HG03469 (cell line): ENCODE measurements around the gene NEDD9.

Experiments used
- ATAC-seq: cut with Tn5 transposase; IDR thresholded peaks from one replicate; pipeline ENCODE4 v1.9.1; 2021; ENCODE audit warnings: mild to moderate bottlenecking, moderate library complexity, moderate number of reproducible peaks; ENCODE audit not compliant: unreplicated experiment

NEDD9 gene

DNA sequence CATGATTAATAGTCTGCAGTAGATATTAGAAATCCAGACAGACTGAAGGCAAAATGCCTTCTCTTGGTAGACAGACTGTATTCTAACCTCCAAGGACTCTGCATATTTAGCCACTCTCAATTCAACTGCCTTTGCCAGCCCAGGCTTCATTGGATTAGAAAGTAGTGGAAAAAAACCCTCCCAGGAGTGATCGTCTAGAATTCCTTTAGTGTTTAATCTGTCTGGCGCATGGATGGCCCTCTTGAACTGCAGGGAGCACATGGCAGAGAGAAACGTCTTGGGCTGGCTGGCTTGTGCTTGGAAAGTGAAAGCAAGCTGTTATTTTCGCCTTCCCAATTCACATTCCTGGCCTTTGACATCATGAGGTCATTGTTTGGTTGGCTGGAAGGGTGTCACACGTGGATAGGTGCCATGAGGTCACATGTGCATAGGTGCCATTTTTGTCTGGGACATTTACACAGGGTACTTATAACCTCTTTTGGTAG lies 30.9 kb upstream of the NEDD9 start:
- no peak for ATAC-seq

DNA sequence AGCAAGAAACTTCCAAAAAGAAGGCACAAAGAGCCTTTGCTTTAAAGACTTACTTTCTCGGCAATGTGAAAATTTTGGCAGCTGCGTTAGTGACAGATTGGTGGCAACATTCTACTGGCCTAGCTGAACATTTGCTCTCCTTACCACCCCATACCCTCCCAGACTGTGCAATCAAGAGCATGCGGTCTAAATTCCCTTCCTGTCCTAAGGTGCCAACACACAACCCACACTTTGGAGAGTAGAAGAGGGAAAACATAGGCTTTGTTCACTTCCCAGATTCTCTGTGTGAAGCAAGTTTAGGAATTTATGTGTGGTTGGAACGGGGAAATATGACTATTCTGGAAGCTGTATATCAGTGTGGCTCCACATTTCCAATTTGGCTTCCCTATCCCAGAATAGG lies 29.8 kb upstream of the NEDD9 start:
- ATAC-seq: no peak

DNA sequence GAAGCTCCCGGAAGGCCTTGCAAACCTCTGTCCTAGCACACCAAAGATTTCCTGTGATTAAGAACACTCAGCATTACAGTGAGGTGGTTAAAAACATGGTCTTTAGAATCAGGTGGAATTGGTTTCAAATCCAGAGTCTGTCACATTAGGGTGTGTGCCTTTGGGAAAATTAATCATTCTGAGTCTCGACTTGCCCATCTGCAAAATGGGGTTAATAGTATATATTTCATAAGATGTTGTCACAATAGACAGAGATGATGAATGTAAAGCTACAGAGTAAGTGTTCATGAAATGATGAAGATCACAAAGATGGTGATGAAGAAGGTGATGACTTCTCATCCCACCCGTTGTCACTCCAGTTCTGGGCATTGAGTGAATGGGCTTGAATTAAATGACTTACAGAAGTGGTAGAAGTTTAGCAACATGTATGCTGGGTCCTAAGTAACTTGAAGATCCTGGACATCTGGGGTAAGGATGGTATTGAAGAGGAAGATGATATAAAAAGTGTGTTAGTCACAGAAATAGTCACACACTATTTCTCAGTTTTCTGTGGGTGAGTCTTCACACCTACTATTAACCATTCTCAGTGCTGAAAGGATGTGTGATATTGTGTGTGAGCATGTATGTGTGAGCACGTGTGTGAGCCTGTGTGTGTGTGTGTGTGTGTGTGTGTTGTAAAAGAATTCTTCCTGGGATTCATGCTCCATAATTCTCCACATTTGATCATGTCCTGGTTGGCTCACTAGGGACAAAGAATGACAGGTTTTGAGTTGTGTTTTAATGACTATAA lies 28.0 kb upstream of the NEDD9 start:
- ATAC-seq: no peak

DNA sequence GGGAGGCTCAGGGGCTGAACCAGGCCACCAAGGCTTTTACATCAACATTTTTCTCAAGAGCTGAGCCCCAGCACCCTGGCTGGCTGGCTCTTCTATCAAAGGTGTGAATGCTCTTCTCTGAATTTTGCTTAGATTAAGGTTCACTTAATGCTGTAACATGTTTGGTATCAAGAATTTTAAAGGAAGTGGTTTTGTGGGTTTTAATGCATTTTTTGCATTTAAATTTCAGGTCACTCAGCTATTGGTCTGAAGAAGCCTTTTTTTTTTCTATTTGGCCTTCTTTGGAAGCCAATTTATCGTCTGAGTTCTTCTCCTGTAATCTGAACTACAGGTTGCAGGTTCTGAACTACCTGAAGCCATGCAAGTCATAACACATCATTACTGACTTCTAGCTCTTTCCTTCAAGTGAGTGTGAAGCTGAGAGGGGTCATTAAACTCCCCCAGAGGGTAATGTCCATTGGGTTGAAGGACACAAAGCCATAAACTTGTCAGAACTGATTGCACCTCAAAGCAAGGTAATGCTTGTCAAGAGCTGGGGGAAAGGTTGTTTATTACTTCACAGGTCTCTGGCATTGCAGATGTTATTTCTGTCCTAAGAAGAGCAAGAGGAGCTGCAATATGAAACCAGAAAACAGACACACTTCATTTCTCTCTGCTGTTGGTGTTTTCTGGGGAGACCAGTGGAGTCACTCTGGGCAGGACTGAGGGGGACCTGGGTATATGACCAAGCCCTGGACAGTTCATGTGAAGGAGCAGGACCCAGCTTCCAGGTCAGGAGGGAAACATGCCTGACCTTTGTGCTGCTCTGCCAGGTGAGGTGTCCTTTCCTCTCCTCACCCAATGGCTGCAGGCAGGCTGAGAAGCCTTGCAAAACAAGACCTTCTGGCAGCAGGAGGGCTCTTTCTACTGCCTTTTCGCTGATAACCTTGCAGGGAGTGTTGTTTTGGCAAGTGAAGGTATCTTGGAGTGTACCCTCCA lies 26.1 kb upstream of the NEDD9 start:
- no peak for ATAC-seq

DNA sequence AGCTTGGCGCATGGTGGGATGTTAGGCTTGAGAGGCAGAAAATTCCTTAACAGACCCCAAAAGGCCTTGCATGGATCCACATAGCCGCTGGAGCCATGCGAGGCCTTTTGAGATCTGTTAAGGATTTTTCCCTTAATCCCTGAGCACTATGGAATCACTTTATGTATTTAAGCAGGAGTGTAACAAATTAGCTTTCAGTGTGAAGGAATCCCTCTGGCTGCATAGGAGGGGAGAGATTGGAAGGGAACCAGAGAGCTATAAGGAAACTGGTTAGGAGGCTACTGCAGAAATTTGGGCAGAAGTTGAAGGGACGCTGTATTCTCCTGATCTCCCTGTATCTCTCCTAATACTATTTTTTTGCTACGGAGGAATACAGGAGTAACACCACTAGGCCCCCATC lies 23.1 kb upstream of the NEDD9 start:
- no peak for ATAC-seq

DNA sequence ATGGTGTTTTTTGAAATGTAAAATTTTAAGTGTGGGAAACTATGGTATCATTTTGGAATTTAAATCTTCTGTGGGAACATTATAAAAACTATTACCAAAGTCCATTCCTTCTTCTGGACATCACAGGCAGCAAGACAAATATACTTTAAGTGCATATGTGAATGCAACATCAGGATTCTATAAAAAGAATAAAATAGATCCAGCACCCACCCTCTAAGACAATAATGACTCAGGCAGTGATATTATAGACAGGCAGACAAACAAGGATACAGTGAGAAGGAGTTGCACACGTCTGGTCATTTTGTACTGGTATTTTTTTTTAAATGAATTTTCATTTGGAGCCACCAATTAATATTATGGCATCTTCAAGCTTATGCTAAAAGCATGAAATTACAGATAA lies 21.1 kb upstream of the NEDD9 start:
- no peak for ATAC-seq

DNA sequence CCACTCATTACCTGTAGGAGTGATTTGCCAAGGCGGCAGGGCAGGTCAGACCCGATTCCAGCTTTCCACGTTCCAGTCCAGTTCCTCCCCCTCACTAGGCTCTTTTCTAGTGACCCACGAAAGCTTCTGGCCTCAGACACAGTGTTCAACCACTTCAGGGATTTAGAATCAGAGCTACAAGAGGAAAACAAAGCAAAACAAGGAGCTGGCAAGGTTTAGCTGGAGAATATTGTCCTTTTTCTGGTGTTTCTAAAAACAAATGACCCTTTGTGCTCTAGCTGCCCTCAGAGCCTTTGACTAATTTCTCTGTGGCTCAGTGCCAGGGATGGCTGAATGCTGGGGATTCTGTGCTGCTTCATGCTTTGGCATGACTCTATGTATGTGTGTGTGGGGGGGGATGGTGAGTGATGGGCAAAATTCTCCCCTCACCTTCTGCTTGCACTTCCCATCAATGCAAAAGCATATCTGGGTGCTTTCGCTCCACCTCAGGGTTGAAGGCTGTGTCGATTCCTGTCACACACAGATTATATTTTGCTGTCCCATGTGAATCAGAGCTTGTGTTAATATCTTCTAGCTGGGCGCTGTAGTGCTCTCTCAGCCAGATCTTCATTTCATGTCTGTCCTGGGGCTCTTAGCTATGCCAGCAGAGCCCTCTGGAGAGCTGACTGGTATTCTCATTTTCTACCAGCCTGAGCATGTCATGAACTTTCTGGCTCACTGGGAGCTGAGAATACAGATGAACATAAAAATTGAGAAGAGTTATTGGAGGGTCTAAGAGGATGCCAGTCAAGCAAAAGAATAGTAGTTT lies 19.3 kb upstream of the NEDD9 start:
- ATAC-seq: no peak

DNA sequence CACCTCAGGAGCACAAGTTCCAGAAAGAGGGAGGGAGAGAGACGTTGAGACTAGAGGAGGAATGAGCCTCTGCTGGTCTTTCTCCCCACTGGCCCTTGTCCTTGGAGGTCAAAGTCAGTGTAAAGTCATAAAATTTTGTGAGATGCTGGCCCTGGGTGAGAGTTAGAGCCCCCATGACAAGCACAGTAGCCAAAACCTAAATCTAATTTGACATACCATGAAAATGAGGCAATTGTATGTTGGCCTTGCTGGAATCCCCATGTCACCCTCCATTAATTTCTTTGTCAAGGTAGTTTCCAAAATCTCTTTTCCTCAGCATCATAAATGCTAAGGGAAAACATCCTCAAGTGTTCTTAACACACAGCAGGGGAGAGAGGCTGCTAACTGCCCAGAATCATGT lies 17.6 kb upstream of the NEDD9 start:
- no peak for ATAC-seq

DNA sequence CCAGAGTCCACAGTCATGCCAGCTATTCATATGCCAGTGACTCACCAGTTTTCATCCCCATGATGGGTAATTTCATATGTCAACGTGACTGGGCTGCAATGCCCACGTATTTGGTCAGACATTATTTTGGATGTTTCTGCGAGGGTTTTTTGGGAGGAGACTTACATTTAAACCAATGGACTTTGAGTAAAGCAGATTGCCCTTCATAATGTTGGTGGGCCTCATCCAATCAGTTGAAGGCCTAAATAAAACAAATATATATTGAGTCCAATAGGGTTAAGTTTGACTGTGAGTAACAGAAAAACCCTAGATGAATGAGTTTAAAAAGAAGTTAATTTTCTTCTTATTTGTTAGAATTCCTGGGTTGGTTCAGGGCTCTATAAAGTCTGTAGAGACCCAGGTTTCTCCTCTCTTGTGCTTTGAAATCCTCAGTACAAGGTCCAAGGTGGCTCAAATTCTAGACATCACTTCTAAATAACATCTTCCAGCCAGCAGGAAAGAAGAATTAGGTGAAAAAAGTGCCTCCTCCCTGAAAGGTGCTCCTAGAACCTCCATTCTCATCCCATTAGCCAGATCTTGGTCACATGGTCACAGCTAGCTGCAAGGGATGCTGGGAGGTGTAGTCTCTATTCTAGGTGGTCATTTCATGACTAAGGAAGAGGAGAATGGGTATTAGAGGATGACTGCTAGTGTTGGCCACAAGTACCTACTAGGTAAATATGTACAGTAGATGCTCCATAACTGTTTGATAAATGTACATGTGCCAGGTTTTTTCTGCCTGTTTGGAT lies 16.7 kb upstream of the NEDD9 start:
- no peak for ATAC-seq

DNA sequence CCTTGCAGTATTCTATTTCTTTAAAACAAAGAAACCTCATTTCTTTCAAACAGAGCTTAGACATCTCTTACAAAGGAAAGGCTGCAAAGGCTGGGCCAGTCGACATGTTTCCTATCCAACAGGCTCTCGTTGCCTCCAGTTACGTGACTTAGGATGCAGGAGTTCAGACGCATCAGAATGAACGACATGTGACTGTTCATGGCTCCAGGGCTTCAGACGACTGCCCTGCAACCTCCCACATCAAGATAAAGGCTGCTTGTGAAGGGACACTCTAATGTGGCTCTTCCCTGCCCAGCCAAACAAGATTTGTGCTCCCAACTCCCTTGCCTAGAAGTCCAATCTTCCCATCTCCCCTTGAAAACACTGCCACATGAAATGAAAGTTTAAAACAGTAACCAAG lies 14.3 kb upstream of the NEDD9 start:
- no peak for ATAC-seq

DNA sequence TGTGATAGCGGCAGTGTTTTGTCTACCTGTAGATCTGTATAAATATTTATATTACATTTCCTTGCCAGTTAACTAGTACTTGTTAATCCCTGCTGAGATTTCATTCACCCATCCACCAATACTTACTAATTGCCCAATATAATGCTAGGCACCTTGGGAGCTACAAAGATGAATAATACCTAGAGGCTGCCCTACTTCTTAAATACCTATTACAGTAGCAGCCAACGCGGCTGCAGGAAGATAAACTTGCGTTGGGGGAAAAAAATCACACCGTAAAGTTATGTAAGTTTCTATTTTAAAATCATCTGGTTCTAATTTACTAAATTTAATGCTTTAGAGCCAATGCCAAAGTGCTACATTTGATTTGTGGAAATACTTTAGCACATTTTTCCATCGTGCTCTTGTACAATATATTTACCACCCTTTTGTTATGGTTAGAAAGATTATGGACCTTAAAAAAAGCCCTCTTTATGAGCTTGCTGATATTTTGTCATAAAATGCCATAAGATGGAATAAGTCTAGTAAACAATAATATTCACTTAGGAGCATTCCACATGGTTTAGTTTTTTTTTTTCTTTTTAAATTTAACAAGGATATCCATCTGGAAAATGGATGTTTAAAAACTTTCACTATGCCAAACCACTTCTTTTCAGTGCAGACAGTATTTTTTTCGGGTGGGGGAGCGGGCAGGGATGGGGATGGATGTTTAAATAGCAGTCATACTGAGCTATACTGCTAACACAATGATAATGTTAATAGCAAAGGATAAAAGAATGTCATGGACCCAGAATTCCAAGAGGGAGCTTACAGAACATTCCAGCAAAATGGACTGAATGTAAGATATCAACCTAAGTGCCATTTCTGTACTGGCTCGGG lies 13.2 kb upstream of the NEDD9 start:
- no peak for ATAC-seq

DNA sequence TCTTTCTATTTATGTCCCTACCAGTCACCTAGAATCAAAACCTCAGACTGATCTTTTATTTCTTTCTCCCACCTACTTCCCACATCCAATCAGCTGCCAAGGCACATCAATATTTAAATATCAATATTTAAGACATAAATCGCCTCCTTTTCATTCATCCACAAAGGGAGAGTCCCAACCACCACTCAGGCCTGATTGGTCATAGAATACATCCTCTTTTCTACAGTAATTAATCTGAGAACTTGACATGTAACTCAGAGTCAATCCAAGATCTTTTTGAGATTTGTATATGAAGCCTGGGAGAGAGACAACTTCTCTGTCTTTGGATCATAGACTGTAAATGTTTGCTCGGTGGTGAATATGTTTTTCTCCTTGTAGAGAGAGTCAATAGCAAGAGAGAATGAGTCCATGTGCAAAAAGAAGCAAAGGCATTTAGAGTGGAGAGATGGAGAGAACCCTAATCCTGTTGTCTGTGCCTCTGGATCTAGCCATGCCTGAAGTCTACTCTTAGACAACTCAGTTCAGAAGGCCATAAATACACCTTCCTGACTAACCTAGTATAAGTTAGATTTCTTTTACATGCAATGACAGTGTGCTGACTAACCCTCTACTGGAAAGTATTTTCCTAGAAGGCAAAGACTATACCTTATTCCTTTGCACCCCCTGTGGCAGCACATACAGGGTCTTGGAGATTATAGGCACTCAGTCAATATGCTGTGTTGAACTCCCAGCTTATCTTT lies 12.1 kb upstream of the NEDD9 start:
- ATAC-seq: no peak

DNA sequence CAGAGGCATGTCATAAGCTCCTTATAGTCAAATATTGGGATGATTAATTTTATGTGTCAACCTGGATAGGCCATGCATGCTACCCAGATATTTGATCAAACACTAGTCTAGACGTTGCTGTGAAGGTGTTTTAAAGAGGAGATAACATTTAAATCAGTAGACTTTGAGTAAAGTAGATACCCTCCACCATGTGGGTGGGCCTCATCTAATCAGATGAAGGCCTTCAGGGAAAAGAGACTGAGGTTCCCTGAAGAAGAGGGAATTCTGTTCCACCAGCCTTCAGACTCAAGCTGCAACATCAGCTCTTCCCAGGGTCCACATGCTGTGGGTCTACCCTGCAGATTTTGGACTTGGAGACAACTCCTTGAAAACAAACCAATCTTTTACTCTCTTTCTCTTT lies 11.4 kb upstream of the NEDD9 start:
- no peak for ATAC-seq

DNA sequence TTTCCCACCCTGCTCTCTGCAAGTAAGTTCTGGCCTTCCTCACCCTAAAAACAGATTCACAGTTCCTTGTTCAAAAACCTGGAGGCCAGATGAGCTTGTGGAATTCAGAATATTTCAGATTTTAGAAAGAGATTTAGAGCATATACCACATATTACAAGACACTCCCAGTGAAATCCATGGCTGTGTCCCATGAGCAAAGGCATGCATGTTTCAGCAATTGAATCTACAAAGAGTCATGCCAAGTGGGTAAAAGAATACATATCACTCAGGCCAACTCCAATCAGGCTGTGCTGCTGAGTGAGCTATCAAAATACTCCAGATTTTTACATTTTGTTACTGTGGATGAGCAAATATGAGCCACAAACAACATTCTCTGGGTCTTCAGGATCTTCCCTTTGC lies 10.2 kb upstream of the NEDD9 start:
- no peak for ATAC-seq

DNA sequence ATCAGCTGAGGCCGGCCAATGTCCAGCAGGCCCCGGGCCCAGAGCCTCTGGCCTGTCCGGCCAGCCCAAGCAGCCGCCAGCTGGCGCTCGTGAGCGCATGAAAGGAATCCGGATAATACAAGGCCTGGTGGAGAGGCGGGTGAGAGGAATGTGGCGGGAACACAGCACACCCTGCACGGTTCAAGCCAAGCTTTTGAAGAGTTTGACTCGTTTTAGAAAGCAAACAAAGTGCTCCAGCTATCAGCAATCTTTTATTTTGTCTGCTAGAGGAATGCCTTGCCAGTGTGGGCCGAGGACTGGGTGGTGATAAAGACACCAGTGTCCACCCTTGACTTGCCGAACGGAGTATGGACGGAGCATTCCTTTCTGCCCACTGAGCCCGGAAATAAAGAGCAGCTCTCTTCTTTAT lies 9.3 kb upstream of the NEDD9 start:
- no peak for ATAC-seq

DNA sequence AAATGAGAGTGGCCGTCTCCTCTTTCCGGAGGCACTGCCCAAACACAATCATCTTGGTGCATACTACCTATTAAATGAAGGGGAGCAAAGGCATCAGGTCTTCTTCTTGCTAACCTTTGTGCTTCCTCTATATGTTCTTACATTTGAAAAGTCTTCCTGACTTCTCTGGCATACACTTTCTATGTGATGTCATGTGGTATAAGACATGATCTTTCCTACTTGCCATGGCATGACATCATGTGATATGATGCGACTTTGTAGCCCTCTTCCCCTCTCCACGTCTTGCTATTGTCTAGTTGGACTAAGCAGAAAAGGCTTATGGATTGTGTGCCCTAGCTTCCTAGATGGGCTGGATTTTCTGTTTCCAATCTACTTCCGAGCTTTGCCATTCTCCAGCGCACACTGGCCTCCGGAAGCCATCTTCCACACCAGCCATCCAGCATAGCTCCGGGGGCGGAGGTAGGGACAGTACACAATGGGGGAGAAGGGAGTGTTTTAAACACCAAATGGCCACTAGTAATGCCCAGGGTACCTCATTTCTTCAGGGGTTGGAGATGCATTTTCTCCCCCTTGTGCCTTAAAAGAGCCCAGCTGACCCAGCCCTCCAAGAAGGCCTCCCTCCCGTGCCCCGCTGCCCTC lies 8.8 kb upstream of the NEDD9 start:
- ATAC-seq: no peak

DNA sequence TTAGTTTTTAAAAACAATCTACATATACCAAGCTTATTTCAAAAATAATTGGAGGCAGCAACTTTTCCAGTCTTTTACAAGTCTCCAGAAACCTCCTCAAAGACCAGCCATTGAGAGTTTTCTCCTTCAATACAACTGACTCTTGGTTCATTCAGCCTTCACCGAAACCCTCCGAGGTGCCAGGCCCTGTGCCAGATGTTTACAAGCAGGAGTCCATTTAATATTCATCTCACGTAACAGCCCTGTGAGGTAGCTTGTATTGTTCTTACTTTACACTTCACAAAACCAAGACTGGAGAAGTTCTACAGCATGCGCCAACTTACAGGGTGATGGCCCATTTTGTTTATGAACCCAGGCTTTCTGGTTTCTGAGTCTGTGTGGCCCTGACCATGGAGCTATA lies 5.5 kb upstream of the NEDD9 start:
- no peak for ATAC-seq

DNA sequence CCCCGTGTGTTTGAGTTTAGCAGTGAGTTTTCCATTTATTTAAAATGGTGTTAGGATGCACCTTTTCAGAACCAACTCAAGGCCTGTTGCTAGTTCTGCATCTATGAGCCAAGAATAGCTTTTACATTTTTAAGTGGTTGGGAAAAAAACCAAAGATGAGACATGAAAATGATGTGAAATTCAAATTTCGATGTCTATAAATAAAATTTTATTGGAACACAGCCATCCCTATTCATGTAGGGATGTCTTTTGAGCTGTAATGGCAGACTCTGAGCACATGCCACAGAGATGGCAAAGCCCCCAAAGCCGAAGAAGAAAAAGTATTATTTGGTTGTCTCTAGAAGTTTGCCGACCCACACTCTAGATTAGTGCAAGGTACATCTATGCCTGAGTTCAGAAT lies 5.0 kb upstream of the NEDD9 start:
- ATAC-seq: no peak
